ENCODE results near the gene KCNMB4.

GRCh38 chr12:70426620-70427019 is 60.5 kb downstream of the KCNMB4 start:
- no peak for TF ChIP-seq CTCF (IDR thresholded peaks at IDR 0.05)
- TF ChIP-seq POLR2A (IDR thresholded peaks at IDR 0.05), result no peak

Measured in right lobe of liver (tissue), 4 donors.